NB4 (cell line): Measurements from ENCODE around the gene AIFM3.

Experiments used
- POLR2A ChIP-seq: IDR thresholded peaks from 2 replicates; pipeline ENCODE4 v1.6.1; 2011; ENCODE audit warnings: mild to moderate bottlenecking; ENCODE audit not compliant: insufficient read length; ENCODE audit errors: extremely low read depth
- TF ChIP-seq, protein P1 (sequence below): IDR thresholded peaks from one replicate; pipeline ENCODE4 v1.5.1; 2012; ENCODE audit warnings: low read depth, low read length
- TF ChIP-seq, protein P2 (sequence below): IDR thresholded peaks from 2 replicates; pipeline ENCODE4 v1.6.1; 2011; ENCODE audit warnings: low read depth, low read length

DNA sequence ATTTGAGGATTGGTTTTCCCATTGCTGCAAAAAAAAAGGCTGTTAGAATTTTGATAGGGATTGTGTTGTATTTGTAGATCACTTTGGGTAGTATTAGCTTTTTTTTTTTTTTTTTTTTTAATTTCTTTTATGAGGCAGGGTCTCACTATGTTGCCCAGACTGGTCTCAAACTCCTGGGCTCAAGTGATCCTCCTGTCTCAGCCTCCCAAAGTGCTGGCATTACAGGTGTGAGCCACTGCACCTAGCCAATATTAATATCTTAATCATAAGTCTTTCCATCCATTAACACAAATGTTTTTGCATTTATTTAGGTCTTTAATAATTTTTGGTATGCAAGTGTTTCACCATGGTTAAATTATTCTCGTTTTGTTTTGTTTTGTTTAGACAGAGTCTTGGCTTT is 23.0 kb upstream of the AIFM3 start:
- TF ChIP-seq, protein P1, sequence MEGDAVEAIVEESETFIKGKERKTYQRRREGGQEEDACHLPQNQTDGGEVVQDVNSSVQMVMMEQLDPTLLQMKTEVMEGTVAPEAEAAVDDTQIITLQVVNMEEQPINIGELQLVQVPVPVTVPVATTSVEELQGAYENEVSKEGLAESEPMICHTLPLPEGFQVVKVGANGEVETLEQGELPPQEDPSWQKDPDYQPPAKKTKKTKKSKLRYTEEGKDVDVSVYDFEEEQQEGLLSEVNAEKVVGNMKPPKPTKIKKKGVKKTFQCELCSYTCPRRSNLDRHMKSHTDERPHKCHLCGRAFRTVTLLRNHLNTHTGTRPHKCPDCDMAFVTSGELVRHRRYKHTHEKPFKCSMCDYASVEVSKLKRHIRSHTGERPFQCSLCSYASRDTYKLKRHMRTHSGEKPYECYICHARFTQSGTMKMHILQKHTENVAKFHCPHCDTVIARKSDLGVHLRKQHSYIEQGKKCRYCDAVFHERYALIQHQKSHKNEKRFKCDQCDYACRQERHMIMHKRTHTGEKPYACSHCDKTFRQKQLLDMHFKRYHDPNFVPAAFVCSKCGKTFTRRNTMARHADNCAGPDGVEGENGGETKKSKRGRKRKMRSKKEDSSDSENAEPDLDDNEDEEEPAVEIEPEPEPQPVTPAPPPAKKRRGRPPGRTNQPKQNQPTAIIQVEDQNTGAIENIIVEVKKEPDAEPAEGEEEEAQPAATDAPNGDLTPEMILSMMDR, result no peak
- no peak for TF ChIP-seq POLR2A
- TF ChIP-seq, protein P2, sequence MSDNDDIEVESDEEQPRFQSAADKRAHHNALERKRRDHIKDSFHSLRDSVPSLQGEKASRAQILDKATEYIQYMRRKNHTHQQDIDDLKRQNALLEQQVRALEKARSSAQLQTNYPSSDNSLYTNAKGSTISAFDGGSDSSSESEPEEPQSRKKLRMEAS, result no peak
